Measurements from ENCODE around the gene ZAP70.

The ZAP70 gene

DNA sequence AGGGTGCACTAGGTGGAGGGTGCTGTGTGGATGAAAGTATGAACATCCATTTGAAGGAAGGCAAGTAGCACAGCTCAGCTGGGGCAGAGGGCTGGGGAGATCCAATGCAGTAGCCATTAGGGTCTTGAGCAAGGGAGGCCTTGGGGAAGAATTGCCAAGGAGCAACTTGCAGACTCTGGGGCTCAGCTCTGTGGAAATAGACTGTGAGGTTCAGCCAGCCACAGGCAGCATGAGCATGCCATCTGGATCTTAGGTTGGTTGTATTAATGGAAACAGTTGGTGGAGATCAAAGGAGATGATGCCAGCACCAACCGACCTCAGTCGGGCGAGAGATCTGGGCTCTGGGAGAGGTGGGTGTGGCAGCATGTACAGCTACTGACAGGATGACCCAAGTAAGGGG, 5.6 kb downstream of the ZAP70 start:
- TF ChIP-seq GATA2 (IDR thresholded peaks at IDR 0.05; ENCODE audit: low read depth, low read length): no peak
- no peak for TF ChIP-seq GATA3 (IDR thresholded peaks at IDR 0.05; ENCODE audit: low read depth, low read length)

DNA sequence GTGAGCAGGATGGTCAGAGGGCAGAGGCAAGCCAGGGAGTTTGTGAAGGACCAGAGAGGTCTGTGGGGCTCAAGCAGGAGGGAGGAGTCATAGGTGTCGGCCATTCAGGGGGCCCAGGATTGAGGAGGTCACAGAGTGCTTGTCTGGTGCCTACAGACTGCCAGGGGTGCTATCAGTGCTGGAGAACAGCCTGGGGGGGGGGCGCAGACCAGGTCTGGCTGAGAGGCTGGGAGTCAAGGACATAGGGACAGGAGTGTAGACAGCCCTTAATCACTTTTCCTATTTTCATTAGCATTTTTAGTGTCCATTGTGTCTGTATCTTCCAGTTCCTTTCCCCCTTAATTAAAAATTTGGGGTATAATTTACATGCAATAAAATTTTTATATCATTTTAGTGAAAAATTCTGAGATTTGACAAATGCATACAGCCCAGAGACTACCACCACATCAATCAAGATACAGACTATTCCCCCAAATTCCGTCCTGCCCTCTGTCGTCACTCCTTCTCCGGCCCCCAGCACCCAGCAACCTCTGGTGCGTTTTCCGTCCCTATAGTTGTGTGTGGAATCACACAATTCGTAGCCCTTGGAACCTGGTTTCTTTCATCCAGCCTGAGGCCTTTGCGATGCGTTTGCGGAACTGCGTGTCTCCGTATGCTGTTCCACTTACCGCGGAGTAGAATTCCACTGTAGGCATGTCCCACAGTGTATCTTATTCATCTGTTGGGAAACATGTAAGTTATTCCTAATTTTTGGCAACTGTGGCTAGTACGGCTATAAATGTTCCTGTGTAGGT, 6.2 kb downstream of the ZAP70 start:
- no peak for TF ChIP-seq GATA3 (IDR thresholded peaks at IDR 0.05; ENCODE audit: low read depth, low read length)
- TF ChIP-seq GATA2 (IDR thresholded peaks at IDR 0.05; ENCODE audit: low read depth, low read length): no peak

DNA sequence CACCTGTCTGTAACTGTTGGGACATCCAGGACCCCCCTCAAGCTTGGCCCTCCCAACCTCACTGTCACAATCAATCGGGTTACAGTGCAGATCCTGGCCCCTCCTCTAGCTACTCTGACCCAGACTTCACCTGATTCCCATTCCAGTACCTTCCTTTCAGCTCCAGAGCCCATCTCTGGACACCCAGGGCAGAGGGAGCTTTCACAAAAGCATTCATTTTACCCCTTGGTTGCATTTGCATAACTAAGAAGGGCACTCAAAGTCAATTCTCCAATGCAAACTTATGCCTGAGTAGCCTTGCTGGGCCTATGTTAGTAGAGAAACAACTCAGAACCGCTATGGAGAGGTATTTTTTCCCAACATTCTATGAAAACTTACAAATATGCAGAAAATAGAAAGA, 7.4 kb downstream of the ZAP70 start:
- no peak for TF ChIP-seq GATA2 (IDR thresholded peaks at IDR 0.05; ENCODE audit: low read depth, low read length)
- TF ChIP-seq GATA3 (IDR thresholded peaks at IDR 0.05; ENCODE audit: low read depth, low read length): no peak

DNA sequence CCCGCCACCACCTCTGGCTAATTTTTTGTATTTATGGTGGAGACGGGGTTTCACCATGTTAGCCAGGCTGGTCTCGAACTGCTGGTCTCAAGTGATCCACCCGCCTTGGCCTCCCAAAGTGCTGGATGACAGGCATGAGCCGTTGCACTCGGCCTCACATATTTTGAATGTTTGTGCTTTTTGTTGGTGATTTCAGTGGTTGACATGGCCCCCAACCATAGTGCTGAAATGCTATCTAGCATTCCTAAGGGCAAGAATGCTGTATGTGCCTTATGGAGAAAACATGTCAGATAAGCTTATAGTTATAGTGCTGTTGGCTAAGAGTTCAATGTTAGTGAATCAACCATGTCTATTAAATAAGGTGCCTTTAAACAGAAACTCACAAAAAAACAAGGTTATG, 8.9 kb downstream of the ZAP70 start:
- TF ChIP-seq GATA2 (IDR thresholded peaks at IDR 0.05; ENCODE audit: low read depth, low read length): no peak
- no peak for TF ChIP-seq GATA3 (IDR thresholded peaks at IDR 0.05; ENCODE audit: low read depth, low read length)

DNA sequence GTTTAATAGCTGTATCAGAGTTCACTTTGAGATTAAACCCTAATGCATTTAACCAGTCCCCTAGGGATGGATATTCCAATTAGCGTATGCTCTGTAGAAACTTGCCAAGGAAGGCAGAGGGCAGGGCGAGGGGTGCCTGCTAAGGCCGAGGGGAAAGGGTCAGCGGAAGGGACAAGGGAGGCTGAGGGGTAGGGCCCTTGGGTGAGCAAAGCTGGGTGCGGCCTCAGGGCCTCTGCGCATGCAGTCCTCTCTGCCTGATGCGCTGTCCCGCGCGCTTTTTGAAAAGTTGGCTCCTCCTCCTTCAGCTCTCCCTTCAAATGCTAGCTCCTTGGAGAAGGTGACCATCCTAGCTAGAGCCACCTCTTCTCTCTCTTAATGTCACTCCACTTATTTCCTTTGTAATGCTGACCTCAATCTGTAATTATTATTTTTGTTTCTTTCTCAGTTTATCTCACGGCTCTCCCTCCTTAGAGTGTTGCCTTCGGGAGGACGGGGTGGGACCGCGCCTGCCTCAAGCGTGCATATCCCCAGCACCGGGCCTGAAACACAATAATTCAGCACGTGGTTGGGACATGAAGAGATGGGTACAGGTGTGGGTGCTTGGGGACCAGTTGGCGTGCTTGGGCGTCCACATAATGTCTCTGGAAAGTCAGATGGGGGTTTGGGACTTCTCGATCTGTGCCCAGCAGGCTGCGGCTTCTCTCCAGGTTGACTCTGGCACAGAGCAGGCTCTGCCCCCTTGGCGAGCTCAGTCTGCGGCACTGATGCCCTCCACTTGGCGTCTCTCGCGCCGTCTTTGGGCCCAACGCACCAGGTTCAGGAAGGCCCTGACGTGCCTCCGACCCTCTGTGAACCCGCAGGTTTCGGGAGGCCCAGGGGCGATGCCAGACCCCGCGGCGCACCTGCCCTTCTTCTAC, 10.0 kb downstream of the ZAP70 start:
- TF ChIP-seq GATA3 (IDR thresholded peaks at IDR 0.05; ENCODE audit: low read depth, low read length) (no peak), GATA2 (IDR thresholded peaks at IDR 0.05; ENCODE audit: low read depth, low read length) (no peak)

DNA sequence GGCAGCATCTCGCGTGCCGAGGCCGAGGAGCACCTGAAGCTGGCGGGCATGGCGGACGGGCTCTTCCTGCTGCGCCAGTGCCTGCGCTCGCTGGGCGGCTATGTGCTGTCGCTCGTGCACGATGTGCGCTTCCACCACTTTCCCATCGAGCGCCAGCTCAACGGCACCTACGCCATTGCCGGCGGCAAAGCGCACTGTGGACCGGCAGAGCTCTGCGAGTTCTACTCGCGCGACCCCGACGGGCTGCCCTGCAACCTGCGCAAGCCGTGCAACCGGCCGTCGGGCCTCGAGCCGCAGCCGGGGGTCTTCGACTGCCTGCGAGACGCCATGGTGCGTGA, 10.7 kb downstream of the ZAP70 start:
- TF ChIP-seq GATA2 (IDR thresholded peaks at IDR 0.05; ENCODE audit: low read depth, low read length): no peak
- TF ChIP-seq GATA3 (IDR thresholded peaks at IDR 0.05; ENCODE audit: low read depth, low read length): no peak

DNA sequence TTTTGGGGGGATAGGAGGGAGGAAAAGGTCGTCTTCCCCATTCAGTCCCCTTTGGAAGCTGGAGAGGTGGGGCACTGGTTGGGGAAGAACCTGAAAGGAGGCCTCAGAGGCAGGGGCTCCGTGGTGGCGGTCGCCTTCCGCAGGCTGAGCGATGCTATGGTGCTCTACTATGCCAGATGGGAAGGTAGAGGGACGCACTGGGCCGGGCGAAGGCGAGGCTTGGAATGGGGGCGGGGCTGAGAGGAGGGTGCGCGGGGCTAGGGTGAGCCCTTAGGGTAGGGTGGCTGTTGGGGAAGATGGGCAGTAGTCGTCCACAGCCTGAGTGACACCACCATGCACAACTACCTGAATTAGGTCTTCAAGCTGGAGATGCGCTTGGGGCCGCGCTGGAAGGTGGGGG, 11.1 kb downstream of the ZAP70 start:
- no peak for TF ChIP-seq GATA2 (IDR thresholded peaks at IDR 0.05; ENCODE audit: low read depth, low read length)
- no peak for TF ChIP-seq GATA3 (IDR thresholded peaks at IDR 0.05; ENCODE audit: low read depth, low read length)

DNA sequence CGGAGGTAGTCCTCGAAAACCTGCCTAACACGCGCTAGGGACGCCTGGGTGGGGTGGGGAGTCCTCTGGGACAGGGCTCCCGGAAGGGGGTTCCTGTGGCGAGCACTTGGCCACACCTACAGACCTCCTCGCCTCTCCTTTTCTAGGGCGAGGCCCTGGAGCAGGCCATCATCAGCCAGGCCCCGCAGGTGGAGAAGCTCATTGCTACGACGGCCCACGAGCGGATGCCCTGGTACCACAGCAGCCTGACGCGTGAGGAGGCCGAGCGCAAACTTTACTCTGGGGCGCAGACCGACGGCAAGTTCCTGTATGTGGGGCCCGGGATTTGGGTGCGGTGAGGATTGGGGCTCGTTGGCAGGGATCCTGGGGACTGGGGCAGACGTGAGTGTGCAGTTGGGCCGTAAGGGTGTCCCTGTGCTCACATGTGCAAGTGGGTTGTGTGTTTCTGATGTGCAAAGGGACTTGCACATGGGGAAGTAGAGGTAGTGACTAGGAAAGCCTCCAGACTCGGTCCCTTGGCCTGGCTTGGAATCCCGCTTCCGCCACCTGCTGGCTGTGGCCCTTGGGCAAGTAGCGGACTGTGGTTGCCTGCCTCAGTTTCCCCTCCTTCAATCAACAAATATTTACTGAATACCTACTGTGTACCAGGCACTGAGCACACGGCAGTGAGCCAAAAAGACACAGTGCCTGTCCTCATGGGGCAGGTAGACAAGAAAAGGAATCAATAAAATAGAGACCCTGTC, 11.7 kb downstream of the ZAP70 start:
- no peak for TF ChIP-seq GATA2 (IDR thresholded peaks at IDR 0.05; ENCODE audit: low read depth, low read length)
- TF ChIP-seq GATA3 (IDR thresholded peaks at IDR 0.05; ENCODE audit: low read depth, low read length): no peak

DNA sequence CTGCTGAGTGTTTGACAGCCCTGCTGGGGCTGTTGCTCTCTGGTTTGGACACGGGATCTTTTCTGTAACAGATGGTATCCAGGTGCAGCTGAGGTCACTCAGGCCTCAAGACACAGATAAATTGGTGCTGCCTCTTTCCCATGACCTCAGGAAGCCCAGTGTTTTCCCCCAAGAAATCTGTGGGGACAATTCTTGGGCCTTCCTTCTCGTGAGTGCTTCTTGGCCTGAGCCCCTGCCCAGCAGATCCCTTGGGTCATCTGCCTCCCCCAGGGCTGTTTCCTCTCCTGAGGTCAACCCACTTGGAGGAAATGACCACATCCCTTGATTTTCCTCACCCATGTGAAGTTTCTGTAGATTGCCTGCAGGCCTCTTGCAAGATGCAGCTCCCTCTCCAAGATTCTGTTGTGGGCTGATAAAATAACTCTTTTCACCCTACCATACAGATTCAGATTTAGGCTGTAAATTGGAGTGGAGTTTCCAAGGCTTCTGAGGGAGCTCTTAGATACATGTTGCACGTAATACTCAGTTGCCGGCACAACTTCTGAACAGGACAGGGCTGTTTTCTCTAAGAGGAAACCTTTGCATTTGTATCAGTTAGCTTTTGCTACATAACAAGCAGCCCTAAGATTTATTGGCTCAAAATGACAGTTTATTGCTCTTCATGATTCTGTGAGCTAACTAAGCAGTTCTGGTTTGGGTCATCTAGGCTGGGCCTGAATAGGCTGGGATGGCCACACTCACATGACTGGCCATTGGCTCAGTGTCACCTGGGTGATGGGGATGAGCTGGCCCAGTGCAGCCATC, 13.1 kb downstream of the ZAP70 start:
- no peak for TF ChIP-seq GATA2 (IDR thresholded peaks at IDR 0.05; ENCODE audit: low read depth, low read length)
- no peak for TF ChIP-seq GATA3 (IDR thresholded peaks at IDR 0.05; ENCODE audit: low read depth, low read length)

DNA sequence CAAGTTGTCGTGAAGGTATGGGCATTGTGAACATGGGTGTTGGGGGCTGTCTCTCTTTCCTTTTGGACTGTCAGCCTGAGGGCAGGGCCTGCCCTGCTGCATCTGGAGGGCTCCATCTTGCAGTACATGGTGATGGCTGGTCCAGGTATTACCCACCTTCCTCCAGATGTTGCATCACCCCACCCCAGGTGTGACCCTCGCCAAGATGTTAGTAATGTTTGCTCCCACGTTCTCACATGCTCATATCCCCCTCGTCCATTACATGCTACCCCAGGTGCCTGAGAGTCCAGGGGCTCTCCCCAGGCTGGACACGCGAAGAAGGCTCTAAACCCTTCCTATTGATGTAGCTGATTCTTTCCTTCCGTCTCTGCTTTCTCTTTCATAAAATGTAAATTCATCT, 13.9 kb downstream of the ZAP70 start:
- no peak for TF ChIP-seq GATA3 (IDR thresholded peaks at IDR 0.05; ENCODE audit: low read depth, low read length)
- no peak for TF ChIP-seq GATA2 (IDR thresholded peaks at IDR 0.05; ENCODE audit: low read depth, low read length)

DNA sequence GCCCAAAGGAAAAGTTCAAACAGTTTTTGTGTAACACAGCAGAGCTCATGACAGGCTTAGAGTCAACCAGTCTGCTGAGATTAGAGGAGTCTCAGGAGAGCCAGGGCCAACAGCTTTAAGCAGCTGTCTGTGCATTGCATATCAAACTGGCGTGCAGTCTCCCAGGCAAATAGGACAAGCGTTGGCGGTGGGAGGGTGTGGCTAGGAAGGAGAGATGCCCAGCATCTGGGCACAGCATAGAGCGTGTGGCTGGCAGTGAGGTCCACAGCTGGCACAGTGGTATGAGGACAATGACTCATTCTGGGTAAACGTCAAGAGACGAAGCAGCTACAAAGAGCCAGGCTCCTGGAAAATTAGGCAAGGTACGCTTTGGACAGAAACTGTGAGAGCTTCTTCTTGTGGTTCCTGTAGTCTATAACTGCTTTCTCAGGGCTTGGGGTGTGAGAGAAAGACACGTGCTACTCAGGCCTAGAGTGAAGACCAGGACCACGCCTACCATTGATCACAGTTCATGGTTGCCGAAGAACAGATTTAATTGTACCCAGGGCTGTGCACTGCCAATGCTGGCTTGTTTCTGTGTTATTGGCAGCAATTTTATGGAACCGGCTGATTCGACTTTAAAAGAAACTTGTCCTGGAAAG, 14.8 kb downstream of the ZAP70 start:
- no peak for TF ChIP-seq GATA3 (IDR thresholded peaks at IDR 0.05; ENCODE audit: low read depth, low read length)
- TF ChIP-seq GATA2 (IDR thresholded peaks at IDR 0.05; ENCODE audit: low read depth, low read length): no peak

DNA sequence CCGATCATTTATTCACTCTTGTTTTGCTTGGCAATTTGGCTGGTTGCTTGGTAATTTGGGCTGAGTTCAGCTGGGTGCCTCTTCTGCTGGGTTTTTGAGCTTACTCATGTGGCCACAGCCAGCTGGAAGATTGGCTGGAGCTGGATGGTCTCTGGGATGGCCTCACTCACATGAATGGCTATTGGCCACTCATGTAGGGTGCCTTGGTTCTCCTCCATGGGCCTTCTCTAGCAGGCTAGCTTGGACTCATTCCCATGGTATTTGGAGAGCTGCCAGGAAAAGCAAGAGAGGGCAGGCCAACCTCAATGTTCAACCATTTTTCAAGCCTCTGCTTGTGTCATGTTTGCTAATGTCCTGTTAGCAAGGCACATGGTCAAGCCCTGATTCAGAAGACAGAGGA, 16.9 kb downstream of the ZAP70 start:
- TF ChIP-seq GATA3 (IDR thresholded peaks at IDR 0.05; ENCODE audit: low read depth, low read length) (no peak), GATA2 (IDR thresholded peaks at IDR 0.05; ENCODE audit: low read depth, low read length) (no peak)

All from SH-SY5Y (cell line).